Inferior parietal cortex (tissue), 1 donor: ENCODE results near the gene GPR37.
A peak's percentile ranks its signal among the peaks of the same experiment; 100 is the strongest.

Experiments
- DNase-seq: peaks from one replicate; pipeline ENCODE4 v3.0.0-alpha.2; 2016; ENCODE audit errors: extremely low spot score

GPR37 gene, protein sequence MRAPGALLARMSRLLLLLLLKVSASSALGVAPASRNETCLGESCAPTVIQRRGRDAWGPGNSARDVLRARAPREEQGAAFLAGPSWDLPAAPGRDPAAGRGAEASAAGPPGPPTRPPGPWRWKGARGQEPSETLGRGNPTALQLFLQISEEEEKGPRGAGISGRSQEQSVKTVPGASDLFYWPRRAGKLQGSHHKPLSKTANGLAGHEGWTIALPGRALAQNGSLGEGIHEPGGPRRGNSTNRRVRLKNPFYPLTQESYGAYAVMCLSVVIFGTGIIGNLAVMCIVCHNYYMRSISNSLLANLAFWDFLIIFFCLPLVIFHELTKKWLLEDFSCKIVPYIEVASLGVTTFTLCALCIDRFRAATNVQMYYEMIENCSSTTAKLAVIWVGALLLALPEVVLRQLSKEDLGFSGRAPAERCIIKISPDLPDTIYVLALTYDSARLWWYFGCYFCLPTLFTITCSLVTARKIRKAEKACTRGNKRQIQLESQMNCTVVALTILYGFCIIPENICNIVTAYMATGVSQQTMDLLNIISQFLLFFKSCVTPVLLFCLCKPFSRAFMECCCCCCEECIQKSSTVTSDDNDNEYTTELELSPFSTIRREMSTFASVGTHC

DNA sequence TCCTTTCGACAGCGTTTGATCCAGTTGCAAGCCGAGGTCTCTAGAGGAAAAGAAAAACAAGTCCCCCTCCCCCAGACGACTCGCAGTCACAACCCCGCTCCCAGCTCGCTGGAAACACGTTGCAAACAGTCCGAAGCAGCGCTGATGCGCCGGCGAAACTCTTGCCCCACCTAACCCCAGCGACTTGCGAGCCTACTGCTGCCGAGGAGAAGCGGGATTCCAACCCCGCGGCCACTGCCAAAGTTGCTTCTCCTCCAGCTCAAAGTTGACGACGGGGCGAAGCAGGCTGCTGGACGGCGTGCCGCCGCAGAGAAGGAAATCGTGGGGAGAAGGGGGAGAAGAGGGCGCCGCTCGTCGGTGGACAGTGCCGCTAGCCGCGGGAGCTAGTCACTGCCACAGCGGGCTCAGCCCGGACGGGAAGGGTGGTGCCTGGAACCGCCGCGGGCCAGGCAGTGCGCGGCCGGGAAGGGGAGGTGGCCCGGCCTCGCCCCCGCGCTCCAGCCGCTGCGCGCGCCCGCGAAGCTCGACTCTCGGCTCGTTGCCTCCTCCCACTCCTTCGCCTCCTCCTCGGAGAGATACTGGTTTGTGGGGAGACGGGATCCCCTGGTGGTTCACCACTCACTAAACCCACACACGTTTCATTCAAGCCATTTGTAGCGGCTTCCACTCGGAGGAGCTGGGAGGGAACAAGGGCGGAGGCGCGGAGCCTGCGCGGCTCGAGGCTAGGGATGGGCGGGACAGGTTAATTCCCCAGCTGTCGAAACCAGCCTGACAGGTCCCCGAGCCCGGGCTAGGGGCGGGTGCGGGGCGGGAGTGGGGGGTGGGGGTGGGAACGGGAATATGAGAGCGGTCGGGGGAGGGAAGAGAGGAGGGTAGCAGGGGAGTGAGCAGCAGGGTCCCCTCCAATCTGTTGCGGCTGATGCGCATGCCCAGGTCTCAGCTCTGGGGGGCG, at the start of gene GPR37:
Gene GPR37, minus strand, starts transcription at position 392 of the 952 bp plus-strand sequence. CDS start 816 bp downstream, outside the sequence.
- peak; percentile 82 for DNase-seq

DNA sequence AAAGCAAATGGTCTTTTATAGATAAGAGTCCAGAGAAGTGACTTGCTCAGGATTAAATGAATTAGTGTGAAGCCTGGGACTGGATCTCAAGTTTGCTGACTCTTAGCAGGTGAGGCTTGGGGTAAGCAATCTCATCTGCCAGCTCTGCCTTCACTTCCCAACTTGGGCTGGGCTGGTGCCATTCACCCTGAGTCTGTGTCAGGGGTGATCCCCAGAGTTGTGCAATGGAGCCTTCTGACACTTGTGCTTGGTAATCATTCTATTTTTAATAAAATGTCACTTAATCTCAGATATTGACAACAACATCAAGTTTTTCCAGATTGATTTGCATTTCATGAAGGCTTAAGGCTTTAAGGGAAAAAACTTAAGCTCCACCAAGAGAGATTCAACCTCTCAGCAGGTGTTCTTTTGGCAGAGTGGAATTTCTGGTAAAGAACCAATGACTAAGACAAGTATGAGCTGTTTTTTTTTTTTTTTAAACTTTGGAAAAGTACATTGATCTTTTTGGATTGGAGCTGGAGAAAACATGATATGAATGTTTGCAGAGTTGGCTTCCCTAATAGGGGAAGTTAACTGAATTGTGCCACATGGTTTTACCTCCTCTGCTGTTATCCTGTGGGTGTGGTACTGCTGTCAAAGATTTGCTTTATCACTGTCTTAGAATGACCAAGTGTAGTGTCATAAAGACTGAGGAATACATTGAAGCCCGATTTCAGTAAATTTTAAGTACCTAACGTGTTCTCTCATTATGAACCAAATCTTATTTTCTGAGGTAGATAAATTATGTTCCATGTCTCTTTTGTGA, 48.6 kb upstream of the GPR37 start:
- DNase-seq = no peak

DNA sequence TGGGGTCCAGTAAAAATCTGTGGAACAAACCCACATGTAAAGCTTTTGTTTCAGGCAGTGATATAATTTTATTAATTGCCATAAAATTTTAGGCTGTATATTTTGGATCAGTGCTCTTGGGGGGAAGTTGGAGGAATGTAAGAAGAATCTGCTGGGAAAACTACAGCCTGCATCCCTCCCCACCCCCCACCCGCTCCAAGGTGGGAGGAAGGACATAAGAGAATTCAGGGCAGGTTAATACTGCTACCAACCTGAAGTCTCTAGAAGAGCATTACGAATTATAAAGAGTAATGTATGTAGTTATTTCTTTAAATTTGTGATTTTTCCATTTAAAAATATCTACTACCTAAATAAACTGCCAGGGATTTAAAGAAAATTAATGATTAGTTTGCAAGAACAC, 47.2 kb upstream of the GPR37 start:
- no peak for DNase-seq

DNA sequence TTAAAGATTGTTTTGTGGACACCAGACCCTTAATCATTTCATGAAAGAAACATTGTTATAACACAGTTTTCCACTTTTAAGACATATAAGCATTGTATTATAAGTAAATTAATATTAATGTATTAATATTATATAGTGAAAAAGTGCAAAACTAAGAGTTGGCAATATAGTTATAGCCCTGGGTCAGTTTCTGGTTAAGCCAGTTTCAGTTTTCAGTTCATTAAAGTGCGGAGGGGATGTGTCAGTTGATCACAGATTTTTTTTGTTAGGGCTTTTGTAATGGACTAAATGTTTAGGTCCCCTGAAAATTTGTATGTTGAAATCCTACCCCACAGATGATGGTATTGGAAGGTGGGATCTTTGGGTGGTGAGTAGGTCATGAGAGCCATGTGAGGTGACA, 45.7 kb upstream of the GPR37 start:
- DNase-seq = no peak

DNA sequence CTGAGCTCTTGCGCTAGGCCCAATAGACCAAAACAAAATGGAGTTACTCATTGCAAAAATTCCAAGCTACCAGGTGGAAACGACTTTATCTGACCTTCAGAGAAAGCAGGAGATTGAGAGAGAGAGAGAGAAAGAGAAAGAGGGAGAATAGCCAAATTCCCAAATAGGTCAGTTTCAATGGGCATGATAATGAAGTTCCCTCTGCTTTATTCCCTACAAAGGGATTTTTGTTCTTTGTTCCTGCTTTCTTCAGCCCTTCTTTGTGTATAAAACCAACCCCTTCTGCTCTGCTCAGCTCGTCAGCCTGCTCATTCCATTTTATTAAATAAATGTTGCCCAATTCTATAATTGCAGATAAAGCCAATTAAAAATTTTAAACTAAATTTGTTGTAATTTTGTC, 45.0 kb upstream of the GPR37 start:
- no peak for DNase-seq

DNA sequence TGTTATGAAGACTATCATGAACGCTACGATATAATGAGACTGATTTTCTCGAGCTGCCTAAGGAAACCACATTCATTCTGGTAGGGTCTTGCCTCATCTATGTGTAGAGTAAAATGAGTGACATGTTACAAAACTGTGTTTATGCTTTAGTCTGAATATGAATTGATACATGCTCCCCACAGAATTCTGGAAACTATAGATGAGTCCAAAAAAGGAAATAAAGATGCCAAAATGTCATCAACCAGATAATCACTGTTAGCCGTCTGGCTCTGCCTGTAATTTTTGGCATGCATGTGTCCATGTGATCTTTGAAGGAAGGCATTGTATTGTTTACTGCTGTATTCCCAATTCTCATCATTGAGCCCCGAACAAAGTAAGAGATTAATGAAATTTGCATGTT, 42.6 kb upstream of the GPR37 start:
- no peak for DNase-seq

DNA sequence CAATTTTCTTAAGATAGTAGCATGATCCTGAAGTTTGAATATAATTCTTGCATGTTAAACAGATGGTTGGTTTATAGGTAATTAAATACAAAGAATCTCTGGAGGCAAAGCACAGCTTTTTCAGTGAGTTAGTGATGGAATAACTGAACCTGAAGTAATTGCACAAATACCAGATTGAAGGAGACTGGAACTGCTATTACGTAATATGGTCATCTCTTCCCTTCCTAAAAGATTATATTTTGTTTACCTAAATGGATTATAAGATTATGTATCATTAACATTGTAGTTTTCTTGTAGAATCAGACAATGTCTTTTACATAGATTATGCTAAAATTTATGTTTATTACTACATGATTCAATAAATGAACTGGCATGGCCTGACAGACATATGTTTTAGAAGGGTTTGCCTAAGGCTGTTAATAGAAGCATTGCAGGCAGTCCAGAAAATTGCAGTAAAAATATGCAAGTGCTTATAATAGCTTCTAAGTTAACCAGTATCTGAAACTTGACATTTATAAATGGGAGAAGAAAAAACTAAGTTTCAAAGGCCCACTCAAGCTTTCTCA, 35.8 kb upstream of the GPR37 start:
- no peak for DNase-seq

DNA sequence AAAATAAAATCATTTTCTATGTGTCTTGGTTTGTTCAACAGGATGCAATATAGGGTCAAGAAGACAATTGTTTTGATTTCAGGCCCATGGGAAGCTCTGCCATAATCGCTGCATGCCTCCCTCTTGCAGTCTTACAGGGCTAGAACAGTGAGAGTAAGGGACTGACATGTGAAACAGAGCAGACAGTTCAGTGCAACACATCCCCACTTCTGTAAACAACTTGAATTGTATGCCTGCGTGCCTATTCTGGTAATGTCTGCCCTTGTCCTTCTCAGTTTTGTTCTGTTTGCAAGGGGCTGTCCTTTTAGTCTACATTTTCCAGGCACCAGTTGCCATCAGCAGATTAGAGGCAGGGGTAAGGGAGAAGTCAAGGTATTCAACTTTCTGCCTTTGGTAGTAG, 34.8 kb upstream of the GPR37 start:
- no peak for DNase-seq

DNA sequence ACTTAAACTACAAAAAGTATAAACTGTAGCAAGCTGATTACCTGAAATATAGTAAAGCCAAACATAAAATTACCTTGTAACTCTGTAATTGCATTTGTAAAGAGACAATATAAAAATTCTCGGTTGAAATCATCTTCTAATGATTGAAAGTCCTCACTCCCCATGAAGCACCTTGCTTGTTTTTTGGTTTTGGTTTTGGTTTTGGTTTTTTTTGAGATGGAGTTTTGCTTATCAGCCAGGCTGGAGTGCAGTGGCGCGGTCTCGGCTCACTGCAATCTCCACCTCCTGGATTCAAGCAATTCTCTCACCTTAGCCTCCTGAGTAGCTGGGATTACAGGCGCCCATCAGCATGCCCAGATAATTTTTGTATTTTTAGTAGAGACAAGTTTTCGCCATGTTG, 33.9 kb upstream of the GPR37 start:
- DNase-seq = no peak

DNA sequence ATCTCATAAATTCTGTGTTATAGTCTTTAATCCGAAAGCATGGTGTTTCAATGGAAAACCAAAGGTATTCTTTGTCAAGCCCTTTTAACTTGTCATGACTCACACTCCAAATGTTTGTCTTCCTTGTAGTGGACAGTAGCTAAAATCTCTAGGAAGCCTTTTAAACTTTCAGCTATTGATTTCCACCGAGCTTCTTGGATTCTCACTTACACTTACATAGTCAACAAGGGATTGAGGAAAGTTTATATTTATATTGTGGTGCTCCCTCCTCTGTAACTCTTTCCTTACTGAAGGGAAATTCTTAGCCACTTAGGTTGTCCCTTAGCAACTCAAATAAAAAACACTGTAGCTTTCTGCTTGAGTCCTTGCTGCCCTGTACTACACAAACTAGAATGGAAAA, 31.2 kb upstream of the GPR37 start:
- no peak for DNase-seq

DNA sequence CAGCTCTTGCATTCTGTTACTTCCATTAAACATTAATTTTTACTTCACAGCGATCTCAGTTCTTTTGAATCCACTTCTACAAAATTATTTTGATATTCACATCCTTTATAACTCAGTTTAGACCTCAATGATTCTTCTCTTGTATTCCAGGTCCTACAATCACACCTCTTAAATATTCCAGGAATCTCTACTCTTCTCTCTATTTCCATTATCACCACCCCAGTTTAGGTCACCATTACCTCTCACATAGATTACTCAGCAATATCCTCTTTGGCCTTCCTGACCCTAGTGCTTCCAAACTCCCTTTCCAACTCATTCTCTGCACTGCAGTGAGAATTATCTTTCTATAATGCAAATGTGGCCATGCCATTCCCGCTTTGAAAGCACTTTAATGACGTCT, 27.1 kb upstream of the GPR37 start:
- DNase-seq = no peak

DNA sequence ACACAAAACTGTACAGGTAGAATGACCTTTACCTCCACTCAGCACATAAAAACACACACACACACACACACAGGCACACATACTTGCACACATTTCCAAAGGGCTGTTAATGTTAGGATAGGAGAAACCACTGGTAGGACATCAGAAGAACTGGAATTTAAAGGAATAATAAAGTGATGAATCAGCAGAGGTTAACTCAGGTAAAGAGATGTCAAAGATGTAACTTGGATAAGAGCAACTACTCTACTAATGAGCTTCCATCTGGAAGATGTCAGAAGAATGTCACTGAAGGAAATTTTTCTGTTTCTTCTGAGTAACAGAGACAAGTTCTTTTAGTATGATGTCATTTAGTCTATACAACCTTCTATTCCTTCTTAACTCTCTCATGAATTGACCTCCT, 26.4 kb upstream of the GPR37 start:
- DNase-seq = no peak

DNA sequence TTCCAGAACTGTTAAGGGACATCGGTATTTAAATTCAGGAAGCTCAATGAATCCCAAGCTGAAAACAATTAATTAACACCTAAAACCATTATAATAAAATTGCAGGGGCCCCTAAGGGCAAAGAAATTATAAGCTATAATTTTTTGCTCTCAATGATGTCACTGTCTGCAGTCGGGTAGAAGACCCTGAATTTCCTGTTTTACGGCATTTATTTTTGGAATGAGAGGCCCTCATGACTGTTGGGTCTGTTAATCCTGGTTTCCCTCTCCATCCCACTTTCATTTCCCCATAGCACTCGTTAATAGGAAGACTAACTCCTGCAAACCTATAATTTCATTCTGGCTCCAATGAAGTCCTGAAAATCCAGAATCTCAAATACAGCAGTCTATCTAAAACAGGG, 25.8 kb upstream of the GPR37 start:
- no peak for DNase-seq

DNA sequence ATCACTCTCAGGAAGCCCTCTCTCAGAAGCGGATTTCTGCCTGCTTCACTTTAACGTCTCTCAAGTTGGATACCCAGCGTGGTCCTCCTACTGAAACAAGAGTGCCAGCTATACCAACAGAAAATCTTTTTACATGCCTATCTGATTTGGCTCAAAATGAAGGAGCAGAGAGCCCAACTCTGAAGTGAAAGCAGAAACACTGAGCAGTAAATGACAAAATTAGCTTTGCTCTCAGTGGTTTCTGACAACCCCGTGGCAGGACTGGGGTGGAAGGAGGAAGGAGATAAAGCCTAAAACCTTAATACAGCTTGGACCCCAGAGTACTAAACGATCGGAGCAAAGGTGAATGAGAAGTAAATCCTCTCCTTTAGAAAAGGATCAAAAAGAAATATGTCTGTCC, 25.1 kb upstream of the GPR37 start:
- DNase-seq = no peak

DNA sequence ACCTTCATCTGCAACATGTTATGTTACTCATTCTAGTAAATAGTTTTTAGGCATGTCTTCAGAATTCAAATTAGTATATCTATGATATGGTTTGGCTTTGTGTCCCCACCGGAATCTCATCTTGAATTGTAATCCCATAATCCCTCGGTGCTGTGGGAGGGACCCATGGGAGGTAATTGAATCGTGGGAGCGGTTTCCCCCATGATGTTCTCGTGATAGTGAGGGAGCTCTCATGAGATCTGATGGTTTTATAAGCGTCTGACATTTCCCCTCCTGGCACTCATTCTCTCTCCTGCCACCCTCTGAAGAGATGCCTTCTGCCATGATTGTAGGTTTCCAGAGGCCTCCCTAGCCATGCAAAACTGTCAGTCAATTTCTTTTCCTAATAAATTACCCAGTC, 20.4 kb upstream of the GPR37 start:
- DNase-seq = no peak

DNA sequence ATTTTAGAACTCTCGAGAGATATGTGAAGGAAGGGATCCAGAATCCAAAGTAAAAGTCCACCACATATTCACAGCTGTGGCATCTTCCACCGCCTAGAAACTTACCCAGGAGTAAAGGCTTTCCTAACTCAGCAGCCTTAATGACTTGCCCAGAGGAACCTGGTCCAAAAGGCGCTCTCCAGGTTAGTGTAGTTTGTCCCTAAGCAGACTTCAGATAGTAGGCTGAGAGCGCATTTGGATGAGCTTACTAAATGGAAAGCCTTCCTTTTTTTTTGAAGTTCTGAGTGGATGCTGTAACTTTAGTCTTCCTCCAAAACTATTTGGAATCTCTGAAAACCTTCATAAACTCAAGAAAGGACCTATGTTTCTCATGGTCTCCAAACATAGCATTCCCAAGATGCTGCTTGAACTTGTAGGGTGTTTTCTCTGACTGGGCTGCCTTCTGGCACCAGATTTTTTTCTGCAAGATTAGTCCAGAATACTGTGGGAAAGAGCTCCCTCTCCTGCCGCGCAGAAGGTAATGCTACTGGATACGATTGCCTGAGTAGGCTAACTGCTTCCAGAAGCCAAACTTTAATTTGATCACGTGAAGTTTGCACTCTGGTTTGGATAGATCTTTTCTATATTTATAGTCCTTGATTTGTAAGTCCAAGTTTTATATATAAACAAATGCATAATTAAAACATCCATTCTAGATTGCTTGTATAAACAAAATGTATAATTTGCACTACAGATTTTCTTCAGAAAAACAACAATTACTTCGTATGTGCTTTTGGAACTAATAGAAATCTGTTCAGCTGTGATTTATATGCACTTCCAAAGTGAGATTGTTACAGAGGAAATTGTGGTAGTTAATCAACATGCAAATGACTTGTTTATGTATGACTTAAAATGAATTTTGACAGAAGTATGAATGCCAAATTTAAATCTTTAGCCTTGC, 19.6 kb upstream of the GPR37 start:
- peak; percentile 87 for DNase-seq

DNA sequence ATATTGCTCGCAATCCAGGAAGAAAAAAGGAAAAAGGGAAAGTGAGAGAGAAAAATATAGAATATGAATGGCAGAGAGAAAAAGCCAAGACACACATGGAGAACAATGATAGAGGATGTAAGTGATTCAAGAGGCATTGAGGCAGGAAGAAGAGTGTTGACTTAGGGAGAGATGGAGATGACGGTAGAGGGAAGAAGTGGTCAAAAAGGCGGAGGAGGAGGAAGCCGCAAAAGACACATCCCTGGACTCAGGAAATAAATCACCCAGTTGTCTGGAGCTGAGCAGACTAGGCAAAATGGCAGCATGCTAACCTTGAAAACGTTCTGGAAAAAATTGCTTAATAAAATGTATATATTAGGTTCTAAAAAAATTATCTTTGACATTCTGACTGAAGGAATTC, 17.7 kb upstream of the GPR37 start:
- DNase-seq = no peak

DNA sequence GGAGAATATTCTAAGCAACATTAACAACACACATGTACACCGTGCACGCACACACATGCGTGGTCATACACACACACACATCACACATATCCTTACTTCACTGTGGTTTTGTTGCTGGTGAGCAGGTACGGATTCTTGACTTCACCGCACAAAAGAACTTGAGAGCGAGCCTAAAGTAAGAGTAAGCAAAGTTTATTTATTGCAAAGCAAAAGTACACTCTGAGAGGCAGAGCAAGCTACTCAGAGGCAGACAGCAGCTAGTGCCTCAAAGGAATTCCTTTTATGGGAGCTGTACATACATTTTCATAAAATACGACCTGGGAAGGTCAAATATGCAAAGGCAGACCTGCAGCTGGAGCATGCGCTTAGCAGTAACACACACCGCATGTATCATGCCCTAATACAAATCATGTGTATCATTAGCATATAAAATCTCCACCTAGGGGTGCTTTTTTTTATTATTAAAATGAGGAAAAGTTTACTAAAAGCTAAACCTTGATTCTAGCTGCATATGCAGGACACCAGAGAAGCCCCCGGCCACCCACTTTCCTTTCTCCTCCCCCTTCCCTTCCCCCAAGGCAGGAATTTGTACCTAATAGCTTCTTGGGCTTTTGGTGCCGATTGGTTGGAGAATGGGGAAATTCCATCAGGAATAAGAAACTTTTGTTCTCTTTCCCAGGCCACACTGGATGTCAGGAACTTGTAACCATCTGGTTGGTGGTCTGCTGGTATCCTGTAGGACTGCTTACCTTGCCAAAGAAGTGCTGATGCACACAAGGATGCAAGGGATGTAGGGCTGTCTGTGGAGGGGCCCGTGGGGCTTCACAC, 16.5 kb upstream of the GPR37 start:
- DNase-seq = no peak

DNA sequence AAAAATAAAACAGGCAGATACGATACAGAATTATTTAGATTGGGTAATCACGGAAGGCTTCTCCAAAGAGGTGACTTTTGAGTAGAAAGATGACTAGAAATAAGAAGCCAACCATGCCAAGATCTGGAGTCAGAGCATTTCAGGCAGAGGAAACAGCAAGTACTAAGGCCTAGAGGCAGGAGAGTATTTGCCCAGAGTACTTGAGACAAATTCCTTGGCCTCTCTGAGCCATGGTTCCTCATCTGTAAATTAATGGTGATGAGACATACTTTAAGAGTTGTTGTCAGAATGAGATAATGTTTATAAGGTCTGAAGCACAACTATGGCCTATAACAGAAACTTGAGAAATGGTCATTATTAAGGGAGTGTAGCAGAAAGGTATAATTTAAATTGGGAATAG, 15.8 kb upstream of the GPR37 start:
- no peak for DNase-seq
